Kidney (tissue), 14 donors: Measurements from ENCODE around the gene LMAN1L. TPM values are rescaled to one million over a fixed set of nuclear protein-coding genes. Genes with fewer than 3 reads are reported as not detected.

ENCODE experiments used
- DNase-seq, 5 donors: peaks; one replicate each; pipeline ENCODE4 v3.0.0-alpha.2; 2013 to 2020
- FAIRE-seq: peaks from 2 replicates; lab custom pipeline; 2012; peaks lifted over from hg19 to GRCh38; lab: Jason Lieb, UNC
- H3K27ac ChIP-seq, 2 donors: one replicate each; pipeline ENCODE4 v1.7.0; 2013; ENCODE audit warnings: low read depth in 2 of 2, low read length in 2 of 2, inconsistent platforms in 1 of 2
- H3K27me3 ChIP-seq: one replicate; pipeline ENCODE4 v1.7.1; 2013; ENCODE audit warnings: low read length, inconsistent platforms; ENCODE audit not compliant: control insufficient read depth, insufficient read depth
- H3K36me3 ChIP-seq, 3 donors: one replicate each; pipeline versions ENCODE4 v1.7.0 to v1.7.1; 2013; ENCODE audit warnings: low read length in 3 of 3, control low read depth in 1 of 3, inconsistent platforms in 1 of 3; ENCODE audit not compliant: insufficient read depth in 3 of 3, control insufficient read depth in 2 of 3
- H3K4me1 ChIP-seq, 3 donors: one replicate each; pipeline versions ENCODE4 v1.7.0 to v1.7.1; 2013; ENCODE audit warnings: low read length in 3 of 3, inconsistent platforms in 1 of 3, low read depth in 1 of 3; ENCODE audit not compliant: control insufficient read depth in 2 of 3, insufficient read depth in 2 of 3
- H3K4me3 ChIP-seq, 3 donors: one replicate each; pipeline versions ENCODE4 v1.7.0 to v1.8.1; 2013; ENCODE audit warnings: low read length in 3 of 3, control low read depth in 1 of 3, inconsistent platforms in 1 of 3
- H3K9ac ChIP-seq, 3 donors: one replicate each; pipeline versions ENCODE4 v1.7.0 to v1.7.1; 2013; ENCODE audit warnings: low read length in 3 of 3, control low read depth in 1 of 3, inconsistent platforms in 1 of 3
- H3K9me3 ChIP-seq, 3 donors: one replicate each; pipeline versions ENCODE4 v1.7.0 to v1.7.1; 2013; ENCODE audit warnings: low read length in 3 of 3, control low read depth in 1 of 3, inconsistent platforms in 1 of 3; ENCODE audit not compliant: control insufficient read depth in 2 of 3, insufficient read depth in 1 of 3
- CTCF ChIP-seq: IDR thresholded peaks from 3 replicates; pipeline ENCODE4 v1.5.1; 2012; ENCODE audit warnings: mild to moderate bottlenecking, moderate library complexity, borderline replicate concordance; ENCODE audit not compliant: insufficient read depth; ENCODE audit errors: extremely low read depth
- intact Hi-C: fragments of 100-400 bp; cut with DNase I; formaldehyde crosslinking; loops from one replicate; pipeline ENCODE4 v1.11.1; 2022
- polyA plus RNA-seq: library from polyadenylated mRNA; stranded (reverse); fragments of 350-450 nt; fragmentation: Illumina TruSeq; extraction: RNeasy Lipid Tissue Mini Kit (QIAGEN cat#74804); gene quantifications from one replicate; pipeline ENCODE4 v1.2.3, GENCODE V29; 2014; ENCODE audit warnings: low read depth, low replicate concordance; ENCODE audit not compliant: insufficient read depth
- total RNA-seq: library from RNA; stranded (reverse); fragmentation: NEBNext Ultra II Directional; extraction: Animal tissue kit (Norgen Biotek cat#: 25700); gene quantifications from one replicate; pipeline ENCODE4 v1.2.1, GENCODE V29; 2021
- donor health status: control.
- donor health status: control.
- donor health status: control.
- donor health status: control.
- donor health status: control.
- donor health status: DM: yes; HTN: yes; CAD: no.
- donor health status: Normal renal cell carcinoma (clear cell type).

The LMAN1L gene
- total and polyA plus RNA-seq, 2 donors from 2014 or later, result not detected

- Histone ChIP-seq H3K27ac (no peak overlapping the region), H3K4me1 (peaks cover 0 to 6% (median 0%) of the 10 kb centered on the region in 3 donors), H3K36me3 (peaks cover 0 to 15% (median 3%) of the 10 kb centered on the region in 3 donors), H3K9ac (no peak overlapping the region), H3K27me3 (no peaks in the 10 kb centered on the region), H3K4me3 (no peak overlapping the region), H3K9me3 (no peaks in the 10 kb centered on the region)
- FAIRE-seq (no peak), DNase-seq (peak; percentile 65 to 84 (median 76))
- intact Hi-C loops, result no loop called here
- TF ChIP-seq CTCF, result peak; percentile 96
Observed at GRCh38 chr15:74799856-74800558, 12.6 kb upstream of the LMAN1L start.

- DNase-seq, result peak in 1 of 5 donors; percentile 82
- no peak for FAIRE-seq
- no peak overlapping the region for H3K9ac ChIP-seq
- intact Hi-C loops, result no loop called here
- peaks cover 0 to 6% (median 0%) of the 10 kb centered on the region in 3 donors for H3K4me1 ChIP-seq
- no peak overlapping the region for H3K4me3 ChIP-seq
- no peak for TF ChIP-seq CTCF
- H3K27ac ChIP-seq, result no peak overlapping the region
- H3K9me3 ChIP-seq, result no peaks in the 10 kb centered on the region
- H3K27me3 ChIP-seq, result no peaks in the 10 kb centered on the region
- H3K36me3 ChIP-seq, result peaks cover 0 to 15% (median 3%) of the 10 kb centered on the region in 3 donors
Observed at GRCh38 chr15:74800559-74801094, 12.0 kb upstream of the LMAN1L start.

- no peak overlapping the region for H3K9ac ChIP-seq
- H3K4me1 ChIP-seq, result peaks cover 0 to 6% (median 0%) of the 10 kb centered on the region in 3 donors
- DNase-seq (no peak), FAIRE-seq (no peak)
- TF ChIP-seq CTCF, result no peak
- H3K4me3 ChIP-seq, result no peak overlapping the region
- H3K27me3 ChIP-seq, result no peaks in the 10 kb centered on the region
- H3K36me3 ChIP-seq, result peaks cover 0 to 15% (median 3%) of the 10 kb centered on the region in 3 donors
- no peaks in the 10 kb centered on the region for H3K9me3 ChIP-seq
- no peak overlapping the region for H3K27ac ChIP-seq
- intact Hi-C loops, result no loop called here
Observed at GRCh38 chr15:74801311-74801997, 11.2 kb upstream of the LMAN1L start.
